OCI-LY3 (cell line): ENCODE results near the gene SLC25A25.
"Not testable (repeated sequence)": the region's sequence is repeated elsewhere in the genome, so short reads cannot be mapped to it uniquely, and the experiment has no call there.

ENCODE experiments used
- CTCF ChIP-seq: fragments of 200-600, 300-600 bp; sonication (generic); IDR thresholded peaks from 2 replicates; pipeline ENCODE4 v1.5.1; 2014; ENCODE audit warnings: antibody characterized with exemption, low read length, low read depth
- EZH2phosphoT487 ChIP-seq: fragments of 200-600 bp; shearing (Covaris generic); IDR thresholded peaks from 2 replicates; pipeline ENCODE4 v1.6.1; 2018; ENCODE audit warnings: antibody characterized with exemption, mixed run types, low read depth

- TF ChIP-seq CTCF, EZH2phosphoT487: not testable (repeated sequence)
Observed at GRCh38 chr9:128036522-128036921, 31.5 kb upstream of the SLC25A25 start.
